HG03378 (cell line): Measurements from ENCODE around the gene CYP3A7.
"Not testable (repeated sequence)": the region's sequence is repeated elsewhere in the genome, so short reads cannot be mapped to it uniquely, and the experiment has no call there.

ENCODE experiments used
- ATAC-seq: cut with Tn5 transposase; IDR thresholded peaks from one replicate; pipeline ENCODE4 v1.9.1; 2021; ENCODE audit warnings: mild to moderate bottlenecking, moderate library complexity; ENCODE audit not compliant: unreplicated experiment

CYP3A7 gene

DNA sequence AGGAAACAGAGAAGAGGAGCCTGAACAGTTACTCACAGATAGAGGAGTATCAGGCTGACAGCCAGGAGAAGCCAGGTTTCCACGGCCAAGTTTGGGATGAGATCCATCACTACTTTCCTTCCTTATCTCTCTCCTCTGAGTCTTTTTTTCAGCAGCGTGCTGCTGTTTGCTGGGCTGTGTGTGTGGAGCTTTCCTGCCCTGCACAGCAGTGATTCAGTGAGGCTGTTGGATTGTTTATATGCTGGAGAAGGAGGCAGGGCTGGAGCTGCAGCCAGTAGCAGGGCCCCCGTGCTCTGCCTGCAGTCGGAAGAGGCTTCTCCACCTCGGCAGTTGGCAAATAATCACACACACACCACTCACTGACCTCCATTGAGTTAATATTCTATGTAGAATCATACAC lies at the start of gene CYP3A7:
Gene CYP3A7 (minus strand): TSS at position 210 of the 400 bp plus-strand sequence. CDS start 103 bp downstream, at position 107.
- ATAC-seq = no peak

DNA sequence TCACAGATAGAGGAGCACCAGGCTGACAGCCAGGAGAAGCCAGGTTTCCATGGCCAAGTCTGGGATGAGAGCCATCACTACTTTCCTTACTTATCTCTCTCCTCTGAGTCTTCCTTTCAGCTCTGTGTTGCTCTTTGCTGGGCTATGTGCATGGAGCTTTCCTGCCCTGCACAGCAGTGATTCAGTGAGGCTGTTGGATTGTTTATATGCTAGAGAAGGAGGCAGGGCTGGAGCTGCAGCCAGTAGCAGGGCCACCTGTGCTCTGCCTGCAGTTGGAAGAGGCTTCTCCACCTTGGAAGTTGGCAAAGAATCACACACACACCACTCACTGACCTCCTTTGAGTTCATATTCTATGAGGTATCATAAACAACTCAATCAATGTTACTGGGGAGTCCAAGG lies 49.0 kb upstream of the CYP3A7 start, which contains the start of gene CYP3A4:
Gene CYP3A4 (minus strand): TSS at position 178 of the 400 bp plus-strand sequence. CDS start 103 bp downstream, at position 75.
- ATAC-seq = no peak

DNA sequence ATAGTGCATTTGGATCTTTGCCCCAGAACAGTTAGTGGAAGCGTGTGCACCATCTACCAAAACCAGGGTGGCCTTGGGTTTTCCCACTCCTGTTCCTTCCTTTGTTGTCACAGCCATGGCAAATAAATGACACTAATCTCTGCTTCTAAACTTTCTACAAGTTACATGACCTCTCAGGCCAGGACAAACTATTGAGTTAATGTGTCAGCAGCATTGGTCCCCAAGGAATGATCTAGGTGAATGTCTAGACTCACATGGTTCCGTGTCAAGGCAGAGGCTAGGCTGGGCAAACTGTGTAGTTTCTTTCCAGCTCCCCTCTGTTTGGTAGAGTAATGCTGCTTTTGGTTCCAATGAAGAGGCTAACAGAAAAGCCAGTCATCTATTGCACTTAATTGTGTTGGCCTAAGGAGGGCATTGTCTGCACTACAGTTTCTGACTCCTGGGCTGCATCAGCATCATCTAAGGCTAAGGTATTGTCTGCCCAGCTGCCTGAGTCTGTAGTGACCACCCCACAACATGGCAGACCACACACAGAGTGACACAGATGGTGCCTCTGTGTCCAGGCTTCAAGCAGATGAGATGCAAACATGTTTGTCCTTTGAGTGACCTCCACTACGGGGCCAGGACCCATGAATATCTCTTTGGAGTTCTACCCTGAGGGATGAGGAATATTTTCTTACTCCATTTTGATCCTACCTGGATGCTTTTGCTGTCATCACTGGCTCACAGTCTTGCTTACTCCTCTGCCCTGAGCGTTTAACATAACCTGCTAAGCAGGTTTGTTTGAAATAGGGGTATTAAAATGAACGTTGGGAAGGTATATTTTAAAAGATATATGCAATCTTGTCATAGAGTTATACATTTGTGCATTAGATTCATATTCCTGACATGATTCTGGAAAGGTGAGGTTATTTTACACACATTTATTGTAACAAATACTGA lies 47.3 kb upstream of the CYP3A7 start:
- ATAC-seq = no peak

DNA sequence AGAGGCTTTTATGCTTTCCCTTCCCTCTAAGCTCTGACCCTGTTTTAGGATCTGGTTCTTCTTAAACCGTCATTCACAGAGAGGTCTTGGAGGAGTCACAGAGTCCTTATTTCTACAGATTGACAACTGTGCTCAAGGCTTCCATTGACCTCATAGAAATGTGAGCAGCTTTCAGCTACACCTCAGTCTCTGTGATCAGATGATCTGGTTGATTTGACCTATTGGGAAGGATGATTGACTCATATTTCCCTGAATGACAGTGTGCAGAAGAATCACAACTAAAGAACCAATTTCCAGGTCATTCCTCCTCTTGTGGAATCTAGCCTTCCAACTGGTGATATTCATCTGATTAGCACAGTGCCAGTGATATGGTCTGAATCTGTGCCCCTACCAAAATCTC lies 45.6 kb upstream of the CYP3A7 start:
- ATAC-seq = no peak

DNA sequence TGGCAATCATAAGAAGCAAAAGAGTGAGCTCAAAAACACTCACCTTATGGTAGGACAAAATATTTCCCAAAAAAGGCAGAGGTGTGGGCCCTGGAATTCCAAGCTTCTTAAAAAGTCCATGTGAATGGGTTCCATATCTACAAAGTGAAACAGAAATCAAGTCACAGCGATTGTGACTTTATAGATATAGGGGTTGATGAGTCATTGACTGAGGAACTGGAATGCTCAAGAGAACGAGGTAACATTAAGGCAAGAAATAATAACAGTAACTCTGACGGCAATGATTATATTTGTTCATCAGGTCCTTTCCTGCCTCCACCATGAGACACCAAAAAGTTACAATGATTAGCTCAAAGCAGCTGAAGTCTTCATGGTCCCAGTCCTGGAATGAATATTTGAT lies 45.0 kb upstream of the CYP3A7 start:
- no peak for ATAC-seq

DNA sequence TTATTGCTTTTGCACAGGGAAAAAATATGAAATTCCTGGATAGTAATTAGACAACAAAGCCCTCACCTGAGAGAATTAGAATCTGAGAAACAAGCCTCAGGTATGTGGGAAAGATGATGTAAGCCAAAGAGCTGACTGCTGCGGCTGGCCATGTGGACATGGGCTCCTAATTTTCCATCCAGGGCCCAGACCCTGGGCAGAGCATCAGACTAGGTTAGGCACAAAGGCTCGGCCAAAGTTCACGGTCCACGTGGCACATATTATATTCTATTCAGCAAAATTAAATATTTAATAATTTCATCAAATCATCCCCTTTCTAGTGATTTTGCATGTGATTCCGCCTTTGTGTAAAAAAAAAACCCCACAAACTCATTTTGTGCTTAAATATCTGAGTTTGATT lies 43.9 kb upstream of the CYP3A7 start:
- ATAC-seq = no peak

DNA sequence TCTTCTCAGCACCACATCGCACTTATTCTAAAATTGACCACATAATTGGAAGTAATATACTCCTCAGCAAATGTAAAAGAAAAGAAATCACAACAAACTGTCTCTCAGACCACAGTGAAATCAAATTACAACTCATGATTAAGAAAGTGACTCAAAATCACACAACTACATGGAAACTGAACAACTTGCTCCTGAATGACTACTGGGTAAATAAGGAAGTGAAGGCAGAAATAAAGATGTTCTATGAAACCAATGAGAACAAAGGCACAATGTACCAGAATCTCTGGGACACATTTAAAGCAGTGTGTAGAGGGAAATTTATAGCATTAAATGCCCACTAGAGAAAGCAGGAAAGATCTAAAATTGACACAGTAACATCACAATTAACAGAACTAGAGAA lies 38.4 kb upstream of the CYP3A7 start:
- ATAC-seq = not testable (repeated sequence)

DNA sequence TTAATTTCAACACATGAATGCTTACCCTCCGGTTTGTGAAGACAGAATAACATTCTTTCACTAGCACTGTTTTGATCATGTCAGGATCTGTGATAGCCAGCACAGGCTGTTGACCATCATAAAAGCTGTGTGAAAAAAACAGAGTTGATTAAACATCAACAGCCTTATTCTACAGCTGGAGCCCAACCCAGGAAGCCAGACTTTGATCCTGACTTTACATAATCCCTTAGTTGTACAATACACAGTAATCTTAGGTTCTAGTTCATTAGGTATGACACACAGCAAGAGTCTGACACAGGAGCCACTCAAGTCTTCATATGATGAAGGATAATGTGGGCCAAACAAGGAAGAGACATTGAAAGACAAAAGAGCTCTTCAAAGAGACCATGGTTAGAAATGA lies 37.6 kb upstream of the CYP3A7 start:
- no peak for ATAC-seq

DNA sequence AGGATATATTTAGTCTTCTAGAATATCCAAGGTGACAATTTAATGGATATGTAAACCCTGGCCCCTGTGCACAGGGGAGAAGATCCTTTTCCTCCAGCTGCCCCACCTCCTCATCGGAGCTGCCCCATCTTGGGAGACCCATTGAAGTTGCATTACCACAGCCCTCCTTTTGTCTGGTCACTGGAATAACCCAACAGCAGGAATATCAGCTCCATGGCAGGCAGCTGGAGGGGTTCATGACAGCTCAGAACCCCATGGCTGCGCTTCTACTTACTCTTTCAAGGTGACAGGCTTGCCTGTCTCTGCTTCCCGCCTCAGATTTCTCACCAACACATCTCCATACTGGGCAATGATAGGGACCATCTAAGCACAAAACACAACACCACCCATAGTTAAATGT lies 34.5 kb upstream of the CYP3A7 start:
- ATAC-seq = not testable (repeated sequence)

DNA sequence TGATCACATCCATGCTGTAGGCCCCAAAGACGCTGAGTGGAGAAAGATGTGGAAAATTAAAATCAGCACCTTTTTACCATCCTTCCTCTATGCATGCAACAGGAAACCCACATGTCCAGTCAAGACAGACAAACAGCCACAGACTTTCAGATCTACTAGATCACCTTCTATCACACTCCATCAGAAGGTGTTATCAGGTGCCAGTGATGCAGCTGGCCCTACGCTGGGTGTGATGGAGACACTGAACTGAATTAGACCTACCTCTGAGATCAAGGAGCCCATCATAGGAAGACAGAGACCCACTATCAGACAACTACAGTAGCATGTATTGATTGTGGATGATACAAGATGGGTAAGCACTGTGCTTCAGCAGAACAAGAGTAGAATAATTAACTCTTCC lies 33.5 kb upstream of the CYP3A7 start:
- ATAC-seq = no peak

DNA sequence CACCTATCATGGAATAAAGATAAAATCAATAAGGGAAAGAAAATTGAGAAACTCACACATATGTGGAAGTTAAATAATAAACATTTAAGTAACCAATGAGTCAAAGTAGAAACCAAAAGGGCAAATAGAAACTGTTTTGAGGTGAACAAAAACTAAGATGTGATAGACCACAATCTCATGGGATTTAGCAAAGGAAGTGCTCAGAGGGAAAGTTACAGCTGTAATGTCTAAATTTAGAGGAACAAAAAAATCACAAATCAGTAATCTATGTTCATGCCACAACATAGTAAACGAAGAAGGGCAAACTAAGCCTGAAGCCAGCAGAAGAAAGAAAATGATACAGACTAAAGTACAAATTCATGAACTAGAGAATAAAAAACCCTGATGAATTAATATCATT lies 32.7 kb upstream of the CYP3A7 start:
- ATAC-seq = peak; percentile 81

DNA sequence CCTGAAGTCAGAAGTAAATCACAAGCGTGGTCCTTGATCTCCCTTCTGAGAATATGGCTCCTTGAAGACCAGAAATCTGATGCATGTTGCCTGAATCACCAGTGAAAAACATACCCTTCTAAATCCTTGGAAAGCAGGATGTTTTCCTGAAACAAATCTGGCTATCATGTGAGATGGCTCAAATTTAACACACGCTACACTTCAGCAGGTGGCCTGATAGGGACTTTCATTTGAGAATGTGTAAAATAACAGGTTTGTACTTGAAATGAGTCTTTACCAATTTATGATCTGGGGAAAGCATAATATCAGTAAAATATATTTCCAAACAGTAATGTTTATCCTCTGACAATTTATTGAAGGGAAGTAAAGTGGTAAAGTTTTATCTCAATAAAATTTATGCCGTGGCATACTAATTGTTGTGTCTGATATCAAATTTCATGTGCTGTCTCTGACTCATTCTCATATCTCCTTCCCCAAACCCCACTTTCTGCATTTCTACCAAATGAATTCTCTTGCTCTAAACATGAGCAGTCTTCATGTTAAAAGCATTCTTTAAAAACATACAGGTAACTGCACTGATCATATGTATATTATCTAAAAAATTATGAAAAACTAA lies 31.6 kb upstream of the CYP3A7 start:
- no peak for ATAC-seq

DNA sequence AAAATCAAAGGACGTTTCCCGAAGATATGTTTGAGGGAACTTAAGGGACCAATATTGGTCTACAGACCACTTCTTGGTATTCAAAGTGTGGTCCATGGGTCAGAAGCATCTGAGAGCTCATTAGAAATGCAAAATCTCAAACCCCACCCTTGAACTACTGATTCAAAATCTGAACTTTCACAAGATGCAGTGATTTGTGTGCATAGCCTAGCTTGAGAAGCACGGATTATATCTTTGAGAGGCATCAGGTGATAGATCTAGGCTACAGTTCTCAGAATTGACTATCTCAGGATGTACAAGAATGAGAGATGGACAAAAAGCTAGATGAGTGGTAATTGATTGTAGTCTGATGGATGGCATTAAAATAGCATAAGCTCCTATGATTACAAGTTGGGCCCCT lies 29.5 kb upstream of the CYP3A7 start:
- no peak for ATAC-seq

DNA sequence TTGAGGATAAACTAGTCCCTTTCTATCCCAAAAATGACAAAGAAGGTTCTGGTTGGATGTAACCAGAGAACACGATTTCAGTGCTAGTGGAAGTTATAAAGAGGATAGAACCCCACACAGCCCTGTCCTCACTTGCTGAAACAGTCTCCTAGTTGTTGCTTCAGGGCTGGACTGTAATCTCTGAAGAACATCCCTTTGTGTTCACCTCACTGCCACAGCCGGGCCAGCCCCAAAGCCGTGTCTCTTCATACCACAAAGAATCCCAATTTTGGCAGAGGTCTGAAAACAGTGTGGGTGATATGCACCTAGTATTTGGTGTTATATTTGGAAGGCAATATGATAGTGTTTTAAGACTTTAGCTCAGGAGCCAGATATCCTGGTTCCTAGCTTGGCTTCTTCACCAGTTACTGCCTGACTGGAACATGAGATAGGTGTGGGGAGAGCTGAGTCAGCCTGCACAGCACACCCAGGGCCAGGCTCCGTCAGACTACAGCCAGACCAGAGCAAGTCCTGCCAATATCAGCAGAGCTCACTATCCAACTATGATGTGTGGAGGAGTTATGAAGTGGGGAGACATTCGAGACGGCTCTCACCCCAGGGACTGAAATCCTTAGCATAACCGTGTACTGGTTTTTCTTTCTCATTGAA lies 27.8 kb upstream of the CYP3A7 start:
- no peak for ATAC-seq

DNA sequence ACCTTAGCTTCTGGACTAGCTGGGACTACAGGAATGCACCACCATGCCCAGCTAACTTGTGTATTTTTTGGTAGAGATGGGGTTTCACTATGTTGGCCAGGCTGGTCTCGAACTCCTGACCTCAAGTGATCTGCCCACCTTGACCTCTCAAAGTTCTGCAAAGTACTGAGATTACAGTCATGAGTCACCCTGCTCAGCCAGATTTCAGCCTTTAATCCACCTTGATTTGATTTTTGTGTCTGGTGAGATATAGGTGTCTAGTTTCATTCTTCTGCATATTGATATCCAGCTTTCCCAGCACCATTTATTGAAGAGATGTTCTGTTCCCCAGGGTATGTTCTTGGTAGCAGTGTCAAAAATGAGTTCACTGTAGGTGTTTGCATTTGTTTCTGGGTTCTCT lies 20.1 kb upstream of the CYP3A7 start:
- ATAC-seq = no peak

DNA sequence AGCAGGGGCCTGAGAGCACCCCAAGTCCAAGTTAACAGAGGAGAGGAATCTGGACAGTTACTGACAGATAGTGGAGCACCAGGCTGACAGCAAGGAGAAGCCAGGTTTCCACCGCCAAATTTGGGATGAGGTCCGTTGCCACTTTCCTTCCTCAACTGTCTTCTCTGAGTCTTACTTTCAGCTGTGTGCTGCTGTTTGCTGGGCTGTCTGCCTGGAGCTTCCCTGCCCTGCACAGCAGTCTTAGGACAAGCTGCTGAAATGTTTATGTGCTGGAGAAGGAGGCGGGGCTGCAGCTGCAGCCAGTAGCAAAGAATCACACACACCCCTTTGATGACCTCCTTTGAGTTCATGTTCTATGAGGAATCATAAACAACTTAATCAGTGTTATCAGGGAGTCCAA lies 17.4 kb upstream of the CYP3A7 start:
- no peak for ATAC-seq

DNA sequence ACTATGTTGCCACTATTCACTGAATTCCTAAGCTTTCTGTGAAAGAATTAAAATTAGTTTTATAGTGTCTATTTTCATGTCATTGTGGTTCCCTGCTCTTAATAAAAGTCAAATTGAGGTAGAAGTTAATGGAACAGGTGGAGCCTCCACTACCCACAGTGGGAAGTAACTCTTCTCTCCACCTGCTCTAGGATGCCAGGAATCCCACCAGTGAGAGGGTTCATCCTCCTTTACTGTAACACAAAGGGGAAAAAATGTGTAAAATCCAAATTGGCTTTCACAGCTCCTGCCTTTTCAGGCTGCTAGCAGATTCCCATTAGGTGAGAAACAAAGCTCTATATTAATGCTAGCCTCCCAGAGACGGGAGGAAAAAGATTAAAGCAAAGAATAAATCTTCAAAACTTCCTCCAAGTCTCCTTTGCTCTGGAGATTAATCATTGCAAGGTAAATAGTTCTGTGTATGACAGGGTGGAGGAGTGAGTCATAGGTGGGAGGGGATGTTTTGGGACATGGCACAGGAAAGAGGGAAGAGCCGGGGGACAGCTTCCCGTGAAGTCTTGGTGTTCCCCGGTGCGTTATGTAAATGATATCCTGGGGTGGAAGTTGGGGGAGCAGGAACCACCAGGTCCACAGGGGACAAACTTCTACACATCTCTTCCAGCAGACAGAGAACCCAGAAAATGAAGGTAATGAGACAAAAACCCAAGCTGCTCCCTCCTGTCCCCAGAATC lies 16.5 kb upstream of the CYP3A7 start:
- not testable (repeated sequence) for ATAC-seq

DNA sequence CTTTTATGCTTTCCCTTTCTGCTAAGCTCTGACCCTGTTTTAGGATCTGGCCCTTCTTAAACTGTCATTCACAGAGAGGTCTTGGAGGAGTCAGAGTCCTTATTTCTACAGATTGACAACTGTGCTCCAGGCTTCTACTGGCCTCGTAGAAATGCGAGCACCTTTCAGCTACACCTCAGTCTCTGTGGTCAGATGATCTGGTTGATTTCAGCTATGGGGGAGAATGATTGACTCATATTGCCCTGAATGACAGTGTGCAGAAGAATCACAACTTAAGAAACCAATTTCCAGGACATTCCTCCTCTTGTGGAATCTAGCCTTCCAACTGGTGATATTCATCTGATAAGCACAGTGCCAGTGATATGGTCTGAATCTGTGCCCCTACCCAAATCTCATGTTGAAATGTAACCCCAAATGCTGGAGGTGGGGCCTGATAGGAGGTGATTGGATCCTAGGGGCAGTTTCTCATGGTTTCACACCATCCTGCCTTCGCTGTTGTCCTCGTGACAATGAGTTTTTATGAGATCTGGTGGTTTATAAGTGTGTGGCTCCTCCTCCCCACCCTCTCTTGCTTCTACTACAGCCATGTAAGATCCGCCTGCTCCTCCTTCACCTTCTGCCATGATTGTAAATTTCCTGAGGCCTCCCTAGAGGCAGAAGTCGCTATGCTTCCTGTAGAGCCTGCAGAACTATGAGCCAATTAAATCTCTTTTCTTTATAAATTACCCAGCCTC lies 14.0 kb upstream of the CYP3A7 start:
- no peak for ATAC-seq

DNA sequence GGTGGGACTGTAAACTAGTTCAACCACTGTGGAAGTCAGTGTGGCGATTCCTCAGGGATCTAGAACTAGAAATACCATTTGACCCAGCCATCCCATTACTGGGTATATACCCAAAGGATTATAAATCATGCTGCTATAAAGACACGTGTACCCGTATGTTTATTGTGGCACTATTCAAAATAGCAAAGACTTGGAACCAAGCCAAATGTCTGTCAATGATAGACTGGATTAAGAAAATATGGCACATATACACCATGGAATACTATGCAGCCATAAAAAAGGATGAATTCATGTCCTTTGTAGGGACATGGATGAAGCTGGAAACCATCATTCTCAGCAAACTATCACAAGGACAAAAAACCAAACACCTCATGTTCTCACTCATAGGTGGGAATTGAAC lies 11.9 kb upstream of the CYP3A7 start:
- ATAC-seq = not testable (repeated sequence)

DNA sequence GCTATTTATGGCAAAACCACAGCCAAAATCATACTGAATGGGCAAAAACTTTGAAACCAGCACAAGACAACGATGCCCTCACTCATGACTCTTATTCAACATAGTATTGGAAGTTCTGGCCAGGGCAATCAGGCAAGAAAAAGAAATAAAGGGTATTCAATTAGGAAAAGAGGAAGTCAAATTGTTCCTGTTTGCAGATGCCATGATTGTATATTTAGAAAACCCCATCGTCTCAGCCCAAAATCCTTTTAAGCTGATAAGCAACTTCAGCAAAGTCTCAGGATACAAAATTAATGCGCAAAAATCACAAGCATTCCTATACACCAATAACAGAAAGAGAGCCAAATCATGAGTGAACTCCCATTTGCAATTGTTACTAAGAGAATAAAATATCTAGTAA lies 10.4 kb upstream of the CYP3A7 start:
- ATAC-seq = not testable (repeated sequence)
